Measurements from ENCODE around the gene PTK7.

PTK7 gene

GRCh38 chr6:43180985-43181384, 104.9 kb downstream of the PTK7 start:
- DNase-seq (ENCODE audit: low read depth): no peak

- DNase-seq (ENCODE audit: low read depth): no peak
Observed at GRCh38 chr6:43181621-43181941, 105.5 kb downstream of the PTK7 start.

- peak; percentile 65 for DNase-seq (ENCODE audit: low read depth)
Observed at GRCh38 chr6:43181942-43182860, 106.1 kb downstream of the PTK7 start, which contains the start of gene CUL9. Gene CUL9, plus strand, starts transcription at chr6:43182196. Its CDS starts 2,115 bp downstream, at chr6:43184311.

- DNase-seq (ENCODE audit: low read depth): no peak
Observed at GRCh38 chr6:43183441-43183840, 107.3 kb downstream of the PTK7 start.

GRCh38 chr6:43184268-43184985, 108.3 kb downstream of the PTK7 start:
- no peak for DNase-seq (ENCODE audit: low read depth)

GRCh38 chr6:43185391-43185985, 109.4 kb downstream of the PTK7 start:
- no peak for DNase-seq (ENCODE audit: low read depth)

- DNase-seq (ENCODE audit: low read depth): no peak
Observed at GRCh38 chr6:43186019-43186418, 109.9 kb downstream of the PTK7 start.

- DNase-seq (ENCODE audit: low read depth): no peak
Observed at GRCh38 chr6:43186706-43187105, 110.6 kb downstream of the PTK7 start.

GRCh38 chr6:43187821-43188220, 111.7 kb downstream of the PTK7 start:
- no peak for DNase-seq (ENCODE audit: low read depth)

GRCh38 chr6:43188426-43188825, 112.3 kb downstream of the PTK7 start:
- DNase-seq (ENCODE audit: low read depth): no peak

GRCh38 chr6:43189776-43190304, 113.7 kb downstream of the PTK7 start:
- no peak for DNase-seq (ENCODE audit: low read depth)

GRCh38 chr6:43192911-43193310, 116.8 kb downstream of the PTK7 start:
- no peak for DNase-seq (ENCODE audit: low read depth)

- no peak for DNase-seq (ENCODE audit: low read depth)
Observed at GRCh38 chr6:43193929-43194328, 117.8 kb downstream of the PTK7 start.

GRCh38 chr6:43196337-43196736, 120.2 kb downstream of the PTK7 start:
- DNase-seq (ENCODE audit: low read depth): no peak

- no peak for DNase-seq (ENCODE audit: low read depth)
Observed at GRCh38 chr6:43199912-43200311, 123.8 kb downstream of the PTK7 start.

GRCh38 chr6:43200541-43200940, 124.4 kb downstream of the PTK7 start:
- DNase-seq (ENCODE audit: low read depth): no peak

GRCh38 chr6:43202451-43202850, 126.3 kb downstream of the PTK7 start:
- DNase-seq (ENCODE audit: low read depth): no peak

- DNase-seq (ENCODE audit: low read depth): no peak
Observed at GRCh38 chr6:43203029-43203717, 127.1 kb downstream of the PTK7 start.

GRCh38 chr6:43203718-43204095, 127.6 kb downstream of the PTK7 start:
- no peak for DNase-seq (ENCODE audit: low read depth)

GRCh38 chr6:43204271-43205105, 128.4 kb downstream of the PTK7 start:
- DNase-seq (ENCODE audit: low read depth): no peak

GRCh38 chr6:43205849-43206248, 129.7 kb downstream of the PTK7 start:
- DNase-seq (ENCODE audit: low read depth): no peak

All from stimulated activated CD8-positive, alpha-beta memory T cell treated with anti-CD3 and anti-CD28 coated beads, Interleukin-12 subunit alpha, Interleukin-12 subunit beta, amount 100 ng/mL, for 4 hours (primary cell).